DMS79 (cell line): ENCODE results near the gene LCN2.
A peak's percentile ranks its signal among the peaks of the same experiment; 100 is the strongest.

Experiments used
- DNase-seq: peaks from one replicate; lab custom pipeline; 2025; lab: John Stamatoyannopoulos, UW

Gene LCN2

GRCh38 chr9:128150594-128151308 lies 1.5 kb downstream of the LCN2 start:
- DNase-seq = no peak

- DNase-seq = no peak
These were observed 2.3 kb downstream of the LCN2 start for GRCh38 chr9:128151309-128152132.

GRCh38 chr9:128152133-128153059 lies 3.1 kb downstream of the LCN2 start:
- no peak for DNase-seq

- no peak for DNase-seq
These were observed 4.0 kb downstream of the LCN2 start for GRCh38 chr9:128153060-128153946.

GRCh38 chr9:128153947-128154695 lies 4.9 kb downstream of the LCN2 start:
- DNase-seq = no peak

GRCh38 chr9:128155736-128156500 lies 6.7 kb downstream of the LCN2 start:
- DNase-seq = no peak

GRCh38 chr9:128159522-128159783 lies 10.2 kb downstream of the LCN2 start:
- DNase-seq = no peak

GRCh38 chr9:128159784-128160602 lies 10.7 kb downstream of the LCN2 start, which contains the start of gene BBLN:
TSS of gene BBLN (plus strand) at chr9:128160265. CDS start at chr9:128160408, 143 bp downstream.
- peak; percentile 75 for DNase-seq

- no peak for DNase-seq
These were observed 11.3 kb downstream of the LCN2 start for GRCh38 chr9:128160603-128160987.

GRCh38 chr9:128161215-128161902 lies 12.1 kb downstream of the LCN2 start:
- DNase-seq = no peak

- DNase-seq = no peak
These were observed 13.2 kb downstream of the LCN2 start for GRCh38 chr9:128162215-128163026.

GRCh38 chr9:128163027-128163515 lies 13.8 kb downstream of the LCN2 start:
- no peak for DNase-seq

- no peak for DNase-seq
These were observed 14.5 kb downstream of the LCN2 start for GRCh38 chr9:128163523-128164306.

- DNase-seq = no peak
These were observed 15.1 kb downstream of the LCN2 start for GRCh38 chr9:128164307-128164885.

GRCh38 chr9:128166169-128166568 lies 16.9 kb downstream of the LCN2 start:
- no peak for DNase-seq

GRCh38 chr9:128167209-128167608 lies 18.0 kb downstream of the LCN2 start:
- DNase-seq = no peak
